A549 (cell line): ENCODE measurements around the gene ERFL. TPM values are rescaled to one million over a fixed set of nuclear protein-coding genes. Genes with fewer than 3 reads are reported as not detected.

Source experiments
- ATAC-seq, 2 experiments: fragments of 200-7000 bp in 1 of 2; fragments of >200 bp in 1 of 2; cut with Nextera tagmentation in 1 of 2; cut with Tn5 transposase in 1 of 2; 3 replicates each; pipeline versions ENCODE4 v1.8.0 to v1.9.1; 2018 to 2020; ENCODE audit warnings: mild to moderate bottlenecking in 1 of 2, moderate library complexity in 1 of 2
- CTCF ChIA-PET: fragments of 300-600 bp; sonication (Branson Sonifier 250); formaldehyde crosslinking; extraction: SDS; loops from one replicate; lab custom pipeline; 2021; ENCODE audit warnings: antibody characterized with exemption, inconsistent platforms; lab: Yijun Ruan, JAX
- POLR2A ChIA-PET: fragments of 350-600 bp; formaldehyde crosslinking; extraction: SDS; loops from one replicate; lab custom pipeline; 2021; ENCODE audit warnings: antibody characterized with exemption, inconsistent platforms; lab: Yijun Ruan, JAX
- DNase-seq, 2 experiments: peaks; one replicate each; pipeline versions ENCODE4 v3.0.0 to v3.0.0-alpha.2; 2011 to 2016; ENCODE audit warnings: low read depth in 1 of 2, low spot score in 1 of 2
- FAIRE-seq: peaks from 2 replicates; lab custom pipeline; 2011; peaks lifted over from hg19 to GRCh38; lab: Jason Lieb, UNC
- H3K27ac ChIP-seq, 2 experiments: fragments of >200 bp; sonication (Bioruptor Twin); formaldehyde crosslinking; 3 replicates each; pipeline ENCODE4 v1.5.1; 2016 to 2017
- H3K4me1 ChIP-seq: fragments of >200 bp; sonication (Bioruptor Twin); formaldehyde crosslinking; 3 replicates; pipeline ENCODE4 v1.6.1; 2016
- H3K4me2 ChIP-seq: fragments of >200 bp; sonication (Bioruptor Twin); formaldehyde crosslinking; 3 replicates; pipeline ENCODE4 v1.6.1; 2016
- H3K4me3 ChIP-seq: fragments of >200 bp; sonication (Bioruptor Twin); formaldehyde crosslinking; 3 replicates; pipeline ENCODE4 v1.5.1; 2016
- H3K9me3 ChIP-seq: fragments of >200 bp; sonication (Bioruptor Twin); formaldehyde crosslinking; 3 replicates; pipeline ENCODE4 v1.6.1; 2016
- CBX2 ChIP-seq: fragments of 200-600 bp; sonication (generic); IDR thresholded peaks from 2 replicates; pipeline ENCODE4 v1.6.1; 2016; ENCODE audit warnings: low read depth, mild to moderate bottlenecking, borderline replicate concordance
- EP300 ChIP-seq, 2 experiments: fragments of >200 bp; sonication (Bioruptor Twin); formaldehyde crosslinking; IDR thresholded peaks; 2 replicates in 1 of 2; 3 replicates in 1 of 2; pipeline ENCODE4 v1.6.1; 2016 to 2017
- HDAC2 ChIP-seq: fragments of 200-600 bp; sonication (generic); IDR thresholded peaks from 2 replicates; pipeline ENCODE4 v1.6.1; 2016
- HEYL ChIP-seq: fragments of 250-450 bp; sonication (Bioruptor Pico); IDR thresholded peaks from 2 replicates; pipeline ENCODE4 v1.8.0; 2021; ENCODE audit warnings: mild to moderate bottlenecking, moderate library complexity
- HOXB13 ChIP-seq: fragments of 250-450 bp; sonication (Bioruptor Pico); IDR thresholded peaks from 2 replicates; pipeline ENCODE4 v1.5.0; 2020; ENCODE audit warnings: low read depth, mild to moderate bottlenecking, moderate library complexity
- MYC ChIP-seq: IDR thresholded peaks from 2 replicates; pipeline ENCODE4 v1.6.1; 2012; ENCODE audit warnings: mild to moderate bottlenecking, inconsistent platforms, low read length, improper control_type of control experiment, borderline replicate concordance
- NFE2L2 ChIP-seq: fragments of 150-350 bp; conservative IDR thresholded peaks from 2 replicates; pipeline ENCODE4 v1.6.1; 2014; ENCODE audit warnings: low read length
- PHF8 ChIP-seq: fragments of 200-600 bp; sonication (generic); IDR thresholded peaks from 2 replicates; pipeline ENCODE4 v1.6.1; 2016; ENCODE audit warnings: low read depth, mild to moderate bottlenecking, antibody characterized with exemption, moderate library complexity, borderline replicate concordance
- POLR2A ChIP-seq: IDR thresholded peaks from 2 replicates; pipeline ENCODE4 v1.6.1; 2012; ENCODE audit warnings: mild to moderate bottlenecking, low read length
- RAD21 ChIP-seq, 2 experiments: fragments of >200 bp in 1 of 2; sonication (Bioruptor Twin) in 1 of 2; formaldehyde crosslinking in 1 of 2; IDR thresholded peaks in 1 of 2; conservative IDR thresholded peaks in 1 of 2; 2 replicates in 1 of 2; 3 replicates in 1 of 2; pipeline ENCODE4 v1.6.1; 2012 to 2018; ENCODE audit warnings: inconsistent platforms in 1 of 2
- RARB ChIP-seq: fragments of 250-450 bp; sonication (Bioruptor Pico); IDR thresholded peaks from 2 replicates; pipeline ENCODE4 v1.8.0; 2021; ENCODE audit warnings: mild to moderate bottlenecking, moderate library complexity
- RCOR1 ChIP-seq: fragments of 150-350 bp; IDR thresholded peaks from 2 replicates; pipeline ENCODE4 v1.6.1; 2014; ENCODE audit warnings: antibody characterized with exemption, low read length, low read depth
- SREBF2 ChIP-seq: fragments of 450-650 bp; IDR thresholded peaks from 2 replicates; pipeline ENCODE4 v1.6.1; 2014; ENCODE audit warnings: mild to moderate bottlenecking, moderate library complexity
- TFCP2L1 ChIP-seq: fragments of 250-450 bp; sonication (Bioruptor Pico); IDR thresholded peaks from 2 replicates; pipeline ENCODE4 v1.5.0; 2021; ENCODE audit warnings: mild to moderate bottlenecking
- TP53 ChIP-seq: fragments of 250-450 bp; sonication (Bioruptor Pico); IDR thresholded peaks from 2 replicates; pipeline ENCODE4 v1.5.0; 2021; ENCODE audit warnings: mild to moderate bottlenecking, moderate library complexity
- ZC3H11A ChIP-seq: fragments of 450-650 bp; IDR thresholded peaks from 2 replicates; pipeline ENCODE4 v1.6.1; 2014; ENCODE audit warnings: antibody characterized with exemption, mild to moderate bottlenecking
- WGBS: methylation state at CpG from one replicate; pipeline ENCODE4 v1.1.6; 2017; ENCODE audit errors: missing lambda C conversion rate; 5-methylcytosine and 5-hydroxymethylcytosine counted together
- polyA plus RNA-seq, 4 experiments: library from polyadenylated mRNA; depleted of rRNA in 3 of 4; stranded (reverse); fragments of >200 nt; fragmentation: RNase III in 1 of 4; extraction: RNeasy Plus Mini Kit Qiagen cat#74134 plus additional on column Dnase treatment in 1 of 4; gene quantifications; 2 replicates in 3 of 4; 3 replicates in 1 of 4; pipeline ENCODE4 v1.2.3, GENCODE V29; 2011 to 2017
- TF ChIP-seq, protein P1 (sequence below): fragments of >200 bp; sonication (Bioruptor Twin); formaldehyde crosslinking; IDR thresholded peaks from 3 replicates; pipeline ENCODE4 v1.5.1; 2016
- TF ChIP-seq, protein P2 (sequence below): IDR thresholded peaks from 2 replicates; pipeline ENCODE4 v1.6.1; 2012
- TF ChIP-seq, protein P3 (sequence below): fragments of 200-600 bp; sonication (generic); IDR thresholded peaks from 2 replicates; pipeline ENCODE4 v1.6.1; 2016; ENCODE audit warnings: antibody characterized with exemption, mild to moderate bottlenecking, moderate library complexity
- TF ChIP-seq, protein P4 (sequence below): IDR thresholded peaks from 2 replicates; pipeline ENCODE4 v1.6.1; 2012
- TF ChIP-seq, protein P5 (sequence below): fragments of >200 bp; sonication (Bioruptor Twin); formaldehyde crosslinking; IDR thresholded peaks from 2 replicates; pipeline ENCODE4 v1.6.1; 2016

ERFL gene
- polyA plus RNA-seq, 2 of the 4 experiments (the other 2 are of a cell fraction) = 0.15 to 0.19 TPM

DNA sequence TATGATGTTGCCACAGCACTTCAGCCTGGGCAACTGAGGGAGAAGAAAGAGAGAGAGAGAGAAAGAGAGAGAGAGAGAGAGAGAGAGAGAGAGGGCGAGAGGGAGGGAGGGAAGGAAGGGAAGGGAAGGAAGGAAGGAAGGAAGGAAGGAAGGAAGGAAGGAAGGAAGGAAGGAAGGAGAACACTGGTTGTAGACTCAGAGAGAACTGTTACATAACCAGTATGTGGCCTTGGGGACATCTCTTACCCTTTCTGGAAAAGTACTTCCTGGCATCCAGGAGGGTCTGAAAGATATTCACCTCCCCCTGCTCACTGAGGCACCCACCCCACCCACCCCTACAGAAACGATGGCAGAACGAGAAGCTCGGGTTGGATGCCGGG is 47.9 kb downstream of the ERFL start:
- FAIRE-seq (no peak), DNase-seq (no peak)
- Histone ChIP-seq H3K4me2 (no peak overlapping the region), H3K4me1 (peaks cover 16% of the 10 kb centered on the region)
- CTCF ChIA-PET = interaction anchor here (1.0 to 2.1 kb wide), 4 partner anchors 54 to 73 kb away, joined by 4 to 8 read pairs (median 4); no protein-coding TSS in a partner anchor
- 76% methylated on average over 5 of the region's 5 CpGs for WGBS
- no peak for TF ChIP-seq NFE2L2
- TF ChIP-seq RARB (CRISPR knock-in tag) = no peak
- TF ChIP-seq, all 56 proteins: peak for 0
- Histone ChIP-seq H3K27ac (no peak overlapping the region), H3K4me3 (no peak overlapping the region), H3K9me3 (no peaks in the 10 kb centered on the region)
- ATAC-seq = no peak
- POLR2A ChIA-PET = no interaction called here

DNA sequence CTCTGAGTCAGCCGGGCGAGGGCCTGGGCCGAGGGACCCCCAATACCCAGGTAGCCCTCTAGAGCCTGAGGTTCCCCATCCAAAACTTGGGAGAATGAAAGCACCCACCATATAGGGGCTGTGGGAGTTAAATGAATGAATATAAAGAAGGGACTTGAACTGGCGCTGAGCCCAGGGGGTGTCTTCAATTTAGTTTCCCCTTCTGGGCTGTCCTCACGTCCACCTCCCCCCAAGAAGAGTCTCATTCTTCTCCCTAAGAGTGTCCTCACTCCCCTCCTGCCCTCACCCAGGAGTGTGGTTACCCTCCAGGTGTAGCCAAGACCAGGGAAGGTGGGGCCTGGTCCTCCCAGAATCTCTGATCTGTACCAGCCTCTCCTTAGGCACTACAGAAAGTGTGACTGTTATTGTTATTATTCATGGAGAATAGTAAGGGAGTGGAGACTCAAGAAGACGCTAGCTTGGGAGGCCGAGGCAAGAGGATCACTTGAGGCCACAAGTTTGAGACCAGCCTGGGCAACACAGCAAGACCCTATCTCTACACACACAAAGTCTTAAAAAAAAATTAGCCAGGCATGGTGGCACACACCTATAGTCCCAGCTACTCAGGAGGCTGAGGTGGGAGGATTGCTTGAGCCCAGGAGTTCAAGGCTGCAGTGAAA is 48.5 kb downstream of the ERFL start:
- FAIRE-seq (no peak), ATAC-seq (no peak), DNase-seq (no peak)
- CTCF ChIA-PET = interaction anchor here (1.0 to 1.3 kb wide), 2 partner anchors 58 to 73 kb away, joined by 4 to 5 read pairs; no protein-coding TSS in a partner anchor
- Histone ChIP-seq H3K4me3 (no peak overlapping the region), H3K9me3 (no peaks in the 10 kb centered on the region), H3K27ac (no peak overlapping the region), H3K4me2 (no peak overlapping the region), H3K4me1 (peaks cover 11% of the 10 kb centered on the region)
- no peak for TF ChIP-seq ZC3H11A
- no peak for TF ChIP-seq RAD21 (conservative IDR thresholded peaks at IDR 0.05 in 1 of 2, IDR thresholded peaks at IDR 0.05 in 1 of 2)
- TF ChIP-seq RCOR1 = no peak
- no peak for TF ChIP-seq MYC
- no peak for TF ChIP-seq SREBF2
- TF ChIP-seq HEYL (CRISPR knock-in tag) = no peak
- TF ChIP-seq, protein P1, sequence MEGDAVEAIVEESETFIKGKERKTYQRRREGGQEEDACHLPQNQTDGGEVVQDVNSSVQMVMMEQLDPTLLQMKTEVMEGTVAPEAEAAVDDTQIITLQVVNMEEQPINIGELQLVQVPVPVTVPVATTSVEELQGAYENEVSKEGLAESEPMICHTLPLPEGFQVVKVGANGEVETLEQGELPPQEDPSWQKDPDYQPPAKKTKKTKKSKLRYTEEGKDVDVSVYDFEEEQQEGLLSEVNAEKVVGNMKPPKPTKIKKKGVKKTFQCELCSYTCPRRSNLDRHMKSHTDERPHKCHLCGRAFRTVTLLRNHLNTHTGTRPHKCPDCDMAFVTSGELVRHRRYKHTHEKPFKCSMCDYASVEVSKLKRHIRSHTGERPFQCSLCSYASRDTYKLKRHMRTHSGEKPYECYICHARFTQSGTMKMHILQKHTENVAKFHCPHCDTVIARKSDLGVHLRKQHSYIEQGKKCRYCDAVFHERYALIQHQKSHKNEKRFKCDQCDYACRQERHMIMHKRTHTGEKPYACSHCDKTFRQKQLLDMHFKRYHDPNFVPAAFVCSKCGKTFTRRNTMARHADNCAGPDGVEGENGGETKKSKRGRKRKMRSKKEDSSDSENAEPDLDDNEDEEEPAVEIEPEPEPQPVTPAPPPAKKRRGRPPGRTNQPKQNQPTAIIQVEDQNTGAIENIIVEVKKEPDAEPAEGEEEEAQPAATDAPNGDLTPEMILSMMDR = no peak
- TF ChIP-seq HDAC2 = no peak
- TF ChIP-seq, protein P2, sequence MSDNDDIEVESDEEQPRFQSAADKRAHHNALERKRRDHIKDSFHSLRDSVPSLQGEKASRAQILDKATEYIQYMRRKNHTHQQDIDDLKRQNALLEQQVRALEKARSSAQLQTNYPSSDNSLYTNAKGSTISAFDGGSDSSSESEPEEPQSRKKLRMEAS = no peak
- no peak for TF ChIP-seq HOXB13 (CRISPR knock-in tag)
- no peak for TF ChIP-seq PHF8
- TF ChIP-seq, protein P3, sequence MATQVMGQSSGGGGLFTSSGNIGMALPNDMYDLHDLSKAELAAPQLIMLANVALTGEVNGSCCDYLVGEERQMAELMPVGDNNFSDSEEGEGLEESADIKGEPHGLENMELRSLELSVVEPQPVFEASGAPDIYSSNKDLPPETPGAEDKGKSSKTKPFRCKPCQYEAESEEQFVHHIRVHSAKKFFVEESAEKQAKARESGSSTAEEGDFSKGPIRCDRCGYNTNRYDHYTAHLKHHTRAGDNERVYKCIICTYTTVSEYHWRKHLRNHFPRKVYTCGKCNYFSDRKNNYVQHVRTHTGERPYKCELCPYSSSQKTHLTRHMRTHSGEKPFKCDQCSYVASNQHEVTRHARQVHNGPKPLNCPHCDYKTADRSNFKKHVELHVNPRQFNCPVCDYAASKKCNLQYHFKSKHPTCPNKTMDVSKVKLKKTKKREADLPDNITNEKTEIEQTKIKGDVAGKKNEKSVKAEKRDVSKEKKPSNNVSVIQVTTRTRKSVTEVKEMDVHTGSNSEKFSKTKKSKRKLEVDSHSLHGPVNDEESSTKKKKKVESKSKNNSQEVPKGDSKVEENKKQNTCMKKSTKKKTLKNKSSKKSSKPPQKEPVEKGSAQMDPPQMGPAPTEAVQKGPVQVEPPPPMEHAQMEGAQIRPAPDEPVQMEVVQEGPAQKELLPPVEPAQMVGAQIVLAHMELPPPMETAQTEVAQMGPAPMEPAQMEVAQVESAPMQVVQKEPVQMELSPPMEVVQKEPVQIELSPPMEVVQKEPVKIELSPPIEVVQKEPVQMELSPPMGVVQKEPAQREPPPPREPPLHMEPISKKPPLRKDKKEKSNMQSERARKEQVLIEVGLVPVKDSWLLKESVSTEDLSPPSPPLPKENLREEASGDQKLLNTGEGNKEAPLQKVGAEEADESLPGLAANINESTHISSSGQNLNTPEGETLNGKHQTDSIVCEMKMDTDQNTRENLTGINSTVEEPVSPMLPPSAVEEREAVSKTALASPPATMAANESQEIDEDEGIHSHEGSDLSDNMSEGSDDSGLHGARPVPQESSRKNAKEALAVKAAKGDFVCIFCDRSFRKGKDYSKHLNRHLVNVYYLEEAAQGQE = no peak
- no peak for TF ChIP-seq CBX2
- TF ChIP-seq EP300 (IDR thresholded peaks at IDR 0.05) = no peak
- TF ChIP-seq, protein P4, sequence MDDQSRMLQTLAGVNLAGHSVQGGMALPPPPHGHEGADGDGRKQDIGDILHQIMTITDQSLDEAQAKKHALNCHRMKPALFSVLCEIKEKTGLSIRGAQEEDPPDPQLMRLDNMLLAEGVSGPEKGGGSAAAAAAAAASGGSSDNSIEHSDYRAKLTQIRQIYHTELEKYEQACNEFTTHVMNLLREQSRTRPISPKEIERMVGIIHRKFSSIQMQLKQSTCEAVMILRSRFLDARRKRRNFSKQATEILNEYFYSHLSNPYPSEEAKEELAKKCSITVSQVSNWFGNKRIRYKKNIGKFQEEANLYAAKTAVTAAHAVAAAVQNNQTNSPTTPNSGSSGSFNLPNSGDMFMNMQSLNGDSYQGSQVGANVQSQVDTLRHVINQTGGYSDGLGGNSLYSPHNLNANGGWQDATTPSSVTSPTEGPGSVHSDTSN = no peak
- TF ChIP-seq TP53 (CRISPR knock-in tag) = no peak
- no peak for TF ChIP-seq POLR2A
- TF ChIP-seq, protein P5, sequence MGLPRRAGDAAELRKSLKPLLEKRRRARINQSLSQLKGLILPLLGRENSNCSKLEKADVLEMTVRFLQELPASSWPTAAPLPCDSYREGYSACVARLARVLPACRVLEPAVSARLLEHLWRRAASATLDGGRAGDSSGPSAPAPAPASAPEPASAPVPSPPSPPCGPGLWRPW = no peak
- no peak for TF ChIP-seq TFCP2L1 (CRISPR knock-in tag)
- 67% methylated on average over 7 of the region's 7 CpGs for WGBS
- POLR2A ChIA-PET = no interaction called here
